ENCODE data around the gene NIP7.

Gene NIP7

GRCh38 chr16:69346683-69347082, 7.1 kb downstream of the NIP7 start:
- no peaks in the 10 kb centered on the region for H3K9me3 ChIP-seq (ENCODE audit: low read length)
- no peak overlapping the region for H3K9ac ChIP-seq (ENCODE audit: low read length)
- H4K20me1 ChIP-seq (ENCODE audit: insufficient read depth, low read length), result no peaks in the 10 kb centered on the region
- no peaks in the 10 kb centered on the region for H3K4me1 ChIP-seq (ENCODE audit: insufficient read depth, low read length, severe bottlenecking)
- no peaks in the 10 kb centered on the region for H3K9me2 ChIP-seq (ENCODE audit: low read depth, low read length)
- TF ChIP-seq CTCF (IDR thresholded peaks at IDR 0.05; ENCODE audit: low read length) (no peak), EZH2 (IDR thresholded peaks at IDR 0.05; ENCODE audit: borderline replicate concordance, low read length) (no peak)
- H3K27ac ChIP-seq (ENCODE audit: low read depth, low read length, poor library complexity, severe bottlenecking), result no peak overlapping the region
- peaks cover 30% of the 10 kb centered on the region for H3K36me3 ChIP-seq (ENCODE audit: insufficient read depth, low read length)
- H3K27me3 ChIP-seq (ENCODE audit: insufficient read depth, low read length), result no peaks in the 10 kb centered on the region
- no peaks in the 10 kb centered on the region for H3F3A ChIP-seq (ENCODE audit: insufficient read depth, low read length)
- H3K4me3 ChIP-seq (ENCODE audit: low read depth, low read length, poor library complexity, severe bottlenecking), result no peak overlapping the region
- no peaks in the 10 kb centered on the region for H3K79me2 ChIP-seq (ENCODE audit: insufficient read depth, low read length)
- no peak overlapping the region for H3K4me2 ChIP-seq (ENCODE audit: low read length)
- no peak overlapping the region for H2AFZ ChIP-seq (ENCODE audit: low read length)

GRCh38 chr16:69348222-69348621, 8.7 kb downstream of the NIP7 start:
- Histone ChIP-seq H3K9ac (ENCODE audit: low read length) (no peak overlapping the region), H3F3A (ENCODE audit: insufficient read depth, low read length) (no peaks in the 10 kb centered on the region), H3K27ac (ENCODE audit: low read depth, low read length, poor library complexity, severe bottlenecking) (no peak overlapping the region), H3K4me3 (ENCODE audit: low read depth, low read length, poor library complexity, severe bottlenecking) (no peak overlapping the region), H3K36me3 (ENCODE audit: insufficient read depth, low read length) (peaks cover 21% of the 10 kb centered on the region), H3K9me2 (ENCODE audit: low read depth, low read length) (no peaks in the 10 kb centered on the region), H3K9me3 (ENCODE audit: low read length) (no peaks in the 10 kb centered on the region), H3K4me2 (ENCODE audit: low read length) (no peak overlapping the region), H2AFZ (ENCODE audit: low read length) (no peak overlapping the region), H3K79me2 (ENCODE audit: insufficient read depth, low read length) (no peaks in the 10 kb centered on the region), H3K27me3 (ENCODE audit: insufficient read depth, low read length) (no peaks in the 10 kb centered on the region), H4K20me1 (ENCODE audit: insufficient read depth, low read length) (no peaks in the 10 kb centered on the region), H3K4me1 (ENCODE audit: insufficient read depth, low read length, severe bottlenecking) (no peaks in the 10 kb centered on the region)
- TF ChIP-seq EZH2 (IDR thresholded peaks at IDR 0.05; ENCODE audit: borderline replicate concordance, low read length) (no peak), CTCF (IDR thresholded peaks at IDR 0.05; ENCODE audit: low read length) (no peak)

DNA sequence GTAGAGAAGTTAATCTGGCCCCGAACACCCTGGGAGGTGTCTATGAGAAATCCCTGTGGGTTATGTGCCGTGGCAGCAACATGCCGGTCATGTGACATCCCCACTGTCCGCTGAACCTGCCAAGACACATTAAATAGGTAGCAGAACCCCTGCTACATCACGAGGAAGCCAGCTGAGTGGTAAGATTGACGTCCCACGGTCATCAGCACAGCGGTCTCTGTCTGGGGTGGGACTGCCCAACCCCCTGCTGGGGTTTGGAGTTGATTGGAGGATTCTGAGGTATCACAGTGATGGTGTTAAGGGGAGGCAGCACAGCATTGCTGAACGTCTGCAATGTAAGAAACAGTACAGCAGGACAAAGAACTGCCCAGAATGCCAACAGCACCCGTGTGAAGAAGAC, 10.0 kb downstream of the NIP7 start:
- Histone ChIP-seq H3K9me2 (ENCODE audit: low read depth, low read length) (no peaks in the 10 kb centered on the region), H3K4me3 (ENCODE audit: low read depth, low read length, poor library complexity, severe bottlenecking) (no peak overlapping the region), H3K4me2 (ENCODE audit: low read length) (no peak overlapping the region), H3K4me1 (ENCODE audit: insufficient read depth, low read length, severe bottlenecking) (no peaks in the 10 kb centered on the region), H2AFZ (ENCODE audit: low read length) (no peak overlapping the region), H3K27me3 (ENCODE audit: insufficient read depth, low read length) (no peaks in the 10 kb centered on the region), H3K9me3 (ENCODE audit: low read length) (no peaks in the 10 kb centered on the region), H3K36me3 (ENCODE audit: insufficient read depth, low read length) (peaks cover 12% of the 10 kb centered on the region), H3K27ac (ENCODE audit: low read depth, low read length, poor library complexity, severe bottlenecking) (no peak overlapping the region), H3F3A (ENCODE audit: insufficient read depth, low read length) (no peaks in the 10 kb centered on the region), H3K9ac (ENCODE audit: low read length) (no peak overlapping the region), H4K20me1 (ENCODE audit: insufficient read depth, low read length) (no peaks in the 10 kb centered on the region), H3K79me2 (ENCODE audit: insufficient read depth, low read length) (no peaks in the 10 kb centered on the region)
- TF ChIP-seq EZH2 (IDR thresholded peaks at IDR 0.05; ENCODE audit: borderline replicate concordance, low read length) (no peak), CTCF (IDR thresholded peaks at IDR 0.05; ENCODE audit: low read length) (no peak)
